Kidney epithelial cell (primary cell): ENCODE data around the gene C2CD5. TPM values are rescaled to one million over a fixed set of nuclear protein-coding genes. Genes with fewer than 3 reads are reported as not detected.

ENCODE experiments used
- DNase-seq: peaks from one replicate; pipeline ENCODE4 v3.0.0-alpha.2; 2010; ENCODE audit warnings: low read depth
- H3K27me3 ChIP-seq: 2 replicates; pipeline ENCODE4 v1.6.0; 2011; ENCODE audit warnings: low read length; ENCODE audit not compliant: control insufficient read depth, insufficient read depth
- H3K36me3 ChIP-seq: 2 replicates; pipeline ENCODE4 v1.5.1; 2011; ENCODE audit warnings: low read length; ENCODE audit not compliant: control insufficient read depth, insufficient read depth
- H3K4me3 ChIP-seq: 2 replicates; pipeline ENCODE4 v1.5.1; 2011; ENCODE audit warnings: low read depth, mild to moderate bottlenecking, control low read depth, low read length
- total RNA-seq: library from RNA; depleted of rRNA; stranded (reverse); fragments of >200 nt; gene quantifications from 2 replicates; pipeline ENCODE4 v1.2.3, GENCODE V29; 2015
- TF ChIP-seq, protein P1 (sequence below): IDR thresholded peaks from 2 replicates; pipeline ENCODE4 v1.5.1; 2011; ENCODE audit warnings: mild to moderate bottlenecking, moderate library complexity, low read length, control low read depth, inconsistent platforms; ENCODE audit not compliant: insufficient read depth, poor library complexity, severe bottlenecking

Gene C2CD5
- total RNA-seq, 1 donor from 2014 or later, result 19.3 TPM

DNA sequence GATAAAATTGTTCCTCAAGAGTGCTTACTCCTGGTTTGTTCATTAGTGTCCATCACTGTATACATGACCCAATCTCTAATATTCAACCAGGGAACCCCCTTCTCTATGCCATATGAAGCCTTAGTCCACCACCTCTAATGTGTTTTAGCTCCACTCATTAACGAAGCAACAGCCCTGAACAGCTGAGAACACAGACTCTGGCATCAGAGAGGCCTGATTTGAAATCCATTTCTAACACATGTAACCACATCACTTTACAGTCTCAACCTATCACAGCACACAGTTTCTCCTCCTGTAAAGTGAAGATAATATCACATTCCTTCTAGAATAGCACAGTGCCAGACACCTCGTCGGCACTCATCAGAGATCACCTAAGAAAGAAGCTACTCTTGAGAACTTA lies 64.3 kb downstream of the C2CD5 start:
- Histone ChIP-seq H3K27me3 (no peaks in the 10 kb centered on the region), H3K36me3 (no peaks in the 10 kb centered on the region), H3K4me3 (no peak overlapping the region)
- TF ChIP-seq, protein P1, sequence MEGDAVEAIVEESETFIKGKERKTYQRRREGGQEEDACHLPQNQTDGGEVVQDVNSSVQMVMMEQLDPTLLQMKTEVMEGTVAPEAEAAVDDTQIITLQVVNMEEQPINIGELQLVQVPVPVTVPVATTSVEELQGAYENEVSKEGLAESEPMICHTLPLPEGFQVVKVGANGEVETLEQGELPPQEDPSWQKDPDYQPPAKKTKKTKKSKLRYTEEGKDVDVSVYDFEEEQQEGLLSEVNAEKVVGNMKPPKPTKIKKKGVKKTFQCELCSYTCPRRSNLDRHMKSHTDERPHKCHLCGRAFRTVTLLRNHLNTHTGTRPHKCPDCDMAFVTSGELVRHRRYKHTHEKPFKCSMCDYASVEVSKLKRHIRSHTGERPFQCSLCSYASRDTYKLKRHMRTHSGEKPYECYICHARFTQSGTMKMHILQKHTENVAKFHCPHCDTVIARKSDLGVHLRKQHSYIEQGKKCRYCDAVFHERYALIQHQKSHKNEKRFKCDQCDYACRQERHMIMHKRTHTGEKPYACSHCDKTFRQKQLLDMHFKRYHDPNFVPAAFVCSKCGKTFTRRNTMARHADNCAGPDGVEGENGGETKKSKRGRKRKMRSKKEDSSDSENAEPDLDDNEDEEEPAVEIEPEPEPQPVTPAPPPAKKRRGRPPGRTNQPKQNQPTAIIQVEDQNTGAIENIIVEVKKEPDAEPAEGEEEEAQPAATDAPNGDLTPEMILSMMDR, result no peak
- no peak for DNase-seq

DNA sequence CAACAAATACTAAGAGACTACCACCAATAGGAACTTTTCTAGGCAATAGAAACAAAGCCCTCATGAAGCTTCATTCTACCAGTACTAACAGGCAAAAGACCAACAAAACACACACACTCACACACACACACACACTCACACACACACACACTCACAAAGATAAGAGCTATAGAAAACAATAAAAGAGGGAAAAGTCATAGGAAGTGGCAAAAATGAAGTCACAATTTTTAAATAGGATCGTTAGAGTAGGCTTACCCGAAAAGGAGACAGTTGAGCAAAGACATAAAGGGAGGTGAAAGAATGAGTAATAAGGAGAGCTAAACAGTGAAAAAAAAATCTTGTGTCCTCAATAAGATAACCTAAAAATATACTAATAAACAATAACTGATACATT lies 66.5 kb downstream of the C2CD5 start:
- no peak overlapping the region for H3K4me3 ChIP-seq
- TF ChIP-seq, protein P1, result no peak
- H3K36me3 ChIP-seq, result no peaks in the 10 kb centered on the region
- no peak for DNase-seq
- no peaks in the 10 kb centered on the region for H3K27me3 ChIP-seq

DNA sequence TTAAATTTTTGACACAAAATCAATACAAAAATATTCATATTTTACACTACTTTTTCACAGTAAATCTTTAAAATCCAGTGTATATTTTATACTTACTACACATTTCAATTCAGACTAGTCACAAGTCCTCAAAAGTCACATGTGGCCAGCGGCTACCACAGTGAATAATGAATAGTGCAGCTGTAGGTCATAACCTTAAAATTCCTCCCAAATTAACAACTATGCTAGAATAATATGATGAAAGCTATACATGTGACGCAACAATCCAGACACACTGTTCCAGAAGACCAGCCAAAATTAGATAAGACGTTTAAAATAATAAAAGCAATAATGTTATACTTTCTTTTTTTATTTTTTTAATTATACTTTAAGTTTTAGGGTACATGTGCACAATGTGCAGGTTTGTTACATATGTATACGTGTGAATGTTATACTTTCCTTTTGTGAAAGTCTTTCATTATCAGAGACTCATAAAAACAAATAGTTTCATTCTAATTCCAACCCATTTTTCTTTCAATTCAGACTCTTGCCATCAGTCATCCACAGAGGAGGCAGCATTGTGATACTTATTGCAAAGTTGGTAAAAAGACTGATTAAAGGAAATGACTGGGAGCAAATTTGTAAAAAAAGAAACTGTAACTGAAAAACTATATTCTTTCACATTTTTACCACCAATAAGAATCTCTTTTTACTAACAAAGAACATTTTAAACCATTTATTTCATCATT lies 67.0 kb downstream of the C2CD5 start:
- no peaks in the 10 kb centered on the region for H3K36me3 ChIP-seq
- DNase-seq, result peak; percentile 18
- TF ChIP-seq, protein P1, result no peak
- H3K27me3 ChIP-seq, result no peaks in the 10 kb centered on the region
- H3K4me3 ChIP-seq, result no peak overlapping the region

DNA sequence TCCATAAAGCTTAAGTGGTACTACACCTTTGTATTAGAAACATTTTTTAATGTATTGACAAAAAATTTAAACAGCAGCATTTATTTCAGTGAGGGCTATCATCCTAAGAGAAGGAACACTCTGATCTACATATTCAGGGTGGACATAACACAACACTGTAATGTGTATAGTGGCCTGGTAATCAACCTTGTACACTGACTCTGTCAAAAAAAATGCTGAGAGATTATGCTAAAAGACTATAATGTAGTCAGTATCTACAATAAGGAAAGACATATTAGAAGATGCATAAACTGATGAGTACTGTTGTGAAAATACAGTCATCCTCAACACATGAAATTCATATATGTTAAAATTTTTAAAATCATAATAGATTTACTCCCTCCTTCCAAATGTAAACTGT lies 68.2 kb downstream of the C2CD5 start:
- DNase-seq, result no peak
- TF ChIP-seq, protein P1, result no peak

DNA sequence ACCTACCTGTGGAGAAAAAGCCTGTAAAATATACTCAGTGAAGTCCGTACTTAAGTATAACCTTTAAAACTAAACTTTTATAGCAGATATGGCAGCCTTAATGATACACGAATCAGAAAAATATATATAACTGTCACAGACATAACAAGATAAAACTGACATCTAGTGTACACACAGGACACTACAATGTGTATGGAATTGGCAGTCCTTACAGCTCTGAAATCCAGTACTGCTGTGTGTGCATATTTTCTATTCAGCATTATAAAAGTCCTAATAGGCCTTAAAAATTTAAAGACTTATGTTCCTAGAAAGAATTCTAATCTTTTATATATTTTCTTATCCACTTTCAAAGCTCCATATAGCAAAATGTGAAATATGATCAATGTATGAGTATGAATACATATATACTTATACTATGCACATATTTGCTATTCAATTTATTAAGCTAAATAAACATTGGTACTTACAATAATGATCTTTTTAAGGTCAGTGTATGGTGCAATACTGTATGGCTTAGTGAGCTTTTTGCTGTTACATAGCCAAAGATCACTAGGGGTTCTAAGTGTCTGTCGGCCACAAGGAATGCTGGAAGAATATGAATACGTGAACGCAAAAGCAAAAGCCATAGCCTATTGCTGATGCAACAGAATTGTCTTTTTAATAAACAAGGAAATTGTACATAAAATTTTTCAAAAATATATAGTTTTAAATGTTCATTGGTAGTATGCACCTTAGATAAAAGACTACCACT lies 69.2 kb downstream of the C2CD5 start:
- Histone ChIP-seq H3K4me3 (no peak overlapping the region), H3K27me3 (no peaks in the 10 kb centered on the region), H3K36me3 (no peaks in the 10 kb centered on the region)
- TF ChIP-seq, protein P1, result no peak
- DNase-seq, result no peak

More for the DNA sequence above, 68.2 kb downstream of the C2CD5 start:
- Histone ChIP-seq H3K27me3 (no peaks in the 10 kb centered on the region), H3K36me3 (no peaks in the 10 kb centered on the region), H3K4me3 (no peak overlapping the region)
